ENCODE measurements around the gene GOLPH3. TPM values are rescaled to one million over a fixed set of nuclear protein-coding genes. Genes with fewer than 3 reads are reported as not detected.

The GOLPH3 gene
- total and polyA plus RNA-seq, 7 donors: 23.0 to 55.3 (median 31.0) TPM

- no peak for TF ChIP-seq CTCF (IDR thresholded peaks at IDR 0.05)
- H3K27ac ChIP-seq: no peak overlapping the region
- intact Hi-C loops (cut with DNase I): no loop called here
- no peak overlapping the region for H3K4me3 ChIP-seq
- H3K4me1 ChIP-seq: no peaks in the 10 kb centered on the region
- H3K27me3 ChIP-seq (ENCODE audit: insufficient read depth in 3 of 3, low read length in 2 of 3): no peaks in the 10 kb centered on the region
- DNase-seq (no peak), ATAC-seq (no peak)
- 85 to 88% (median 87%) methylated on average over 8 of the region's 8 CpGs for WGBS, 3 donors
- no peaks in the 10 kb centered on the region for H3K9me3 ChIP-seq
- H3K36me3 ChIP-seq (ENCODE audit: insufficient read depth in 1 of 2, low read depth in 1 of 2): peaks cover 0 to 80% of the 10 kb centered on the region in 2 donors
These were observed 73.3 kb downstream of the GOLPH3 start for GRCh38 chr5:32100691-32101302.

- 68 to 71% (median 70%) methylated on average over 6 of the region's 6 CpGs for WGBS, 3 donors
- intact Hi-C loops (cut with DNase I): no loop called here
- DNase-seq (no peak), ATAC-seq (no peak)
- Histone ChIP-seq H3K4me3 (no peak overlapping the region), H3K27me3 (ENCODE audit: insufficient read depth in 3 of 3, low read length in 2 of 3) (no peaks in the 10 kb centered on the region), H3K9me3 (no peaks in the 10 kb centered on the region), H3K4me1 (peaks cover 4% of the 10 kb centered on the region), H3K36me3 (ENCODE audit: insufficient read depth in 1 of 2, low read depth in 1 of 2) (peaks cover 0 to 74% of the 10 kb centered on the region in 2 donors), H3K27ac (no peak overlapping the region)
- no peak for TF ChIP-seq CTCF (IDR thresholded peaks at IDR 0.05)
These were observed 73.9 kb downstream of the GOLPH3 start for GRCh38 chr5:32100230-32100629.

- ATAC-seq (no peak), DNase-seq (no peak)
- Histone ChIP-seq H3K4me3 (no peak overlapping the region), H3K9me3 (no peaks in the 10 kb centered on the region), H3K4me1 (peaks cover 10% of the 10 kb centered on the region), H3K36me3 (ENCODE audit: insufficient read depth in 1 of 2, low read depth in 1 of 2) (peaks cover 0 to 68% of the 10 kb centered on the region in 2 donors), H3K27ac (no peak overlapping the region), H3K27me3 (ENCODE audit: insufficient read depth in 3 of 3, low read length in 2 of 3) (no peaks in the 10 kb centered on the region)
- WGBS, 3 donors: 70 to 75% (median 71%) methylated on average over 9 of the region's 9 CpGs
- intact Hi-C loops (cut with DNase I): loop anchor here (10.0 kb wide), 2 partner anchors 455 to 515 kb away; no protein-coding TSS in a partner anchor
- TF ChIP-seq CTCF (IDR thresholded peaks at IDR 0.05): no peak
These were observed 74.6 kb downstream of the GOLPH3 start for GRCh38 chr5:32099486-32100035.

GRCh38 chr5:32098890-32099310 is 75.2 kb downstream of the GOLPH3 start:
- DNase-seq: no peak
- peak overlapping the region; percentile 55 for H3K27ac ChIP-seq
- ATAC-seq: no peak
- WGBS, 3 donors: 77 to 81% (median 78%) methylated on average over 11 of the region's 11 CpGs
- TF ChIP-seq CTCF (IDR thresholded peaks at IDR 0.05): no peak
- no peaks in the 10 kb centered on the region for H3K27me3 ChIP-seq (ENCODE audit: insufficient read depth in 3 of 3, low read length in 2 of 3)
- peaks cover 0 to 65% of the 10 kb centered on the region in 2 donors for H3K36me3 ChIP-seq (ENCODE audit: insufficient read depth in 1 of 2, low read depth in 1 of 2)
- H3K4me1 ChIP-seq: peaks cover 11% of the 10 kb centered on the region
- no peaks in the 10 kb centered on the region for H3K9me3 ChIP-seq
- H3K4me3 ChIP-seq: no peak overlapping the region
- intact Hi-C loops (cut with DNase I): loop anchor here (10.0 kb wide), 2 partner anchors 454 to 514 kb away; no protein-coding TSS in a partner anchor
